ENCODE measurements around the gene MAPT.

Gene MAPT

GRCh38 chr17:45976391-45976754 is 82.0 kb downstream of the MAPT start:
- DNase-seq, result no peak

GRCh38 chr17:45976755-45977505 is 82.6 kb downstream of the MAPT start:
- DNase-seq, result no peak

- no peak for DNase-seq
Measured at GRCh38 chr17:45977506-45977824, 83.1 kb downstream of the MAPT start.

DNA sequence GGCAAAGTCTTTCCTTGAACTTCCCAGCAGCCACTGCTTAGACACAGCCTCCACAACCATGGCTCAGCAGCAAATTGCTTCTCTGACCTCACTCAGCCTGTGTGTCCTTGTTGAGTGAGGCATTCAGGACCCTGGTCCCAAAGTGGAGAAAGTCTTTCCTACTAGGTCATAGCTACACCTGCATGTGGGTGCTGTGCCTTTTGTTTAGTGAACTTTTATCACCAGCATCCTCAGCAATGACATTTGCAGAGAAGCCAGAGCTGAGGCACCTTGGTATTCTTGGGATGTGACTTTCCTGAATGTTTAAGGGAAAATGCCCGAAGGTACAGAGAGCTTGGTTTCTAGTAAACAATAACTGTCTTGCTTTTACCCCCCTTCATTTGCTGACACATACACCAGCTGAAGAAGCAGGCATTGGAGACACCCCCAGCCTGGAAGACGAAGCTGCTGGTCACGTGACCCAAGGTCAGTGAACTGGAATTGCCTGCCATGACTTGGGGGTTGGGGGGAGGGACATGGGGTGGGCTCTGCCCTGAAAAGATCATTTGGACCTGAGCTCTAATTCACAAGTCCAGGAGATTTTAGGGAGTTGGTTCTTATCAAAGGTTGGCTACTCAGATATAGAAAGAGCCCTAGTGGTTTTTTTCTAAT is 83.7 kb downstream of the MAPT start:
- DNase-seq, result no peak

GRCh38 chr17:45979137-45979536 is 84.8 kb downstream of the MAPT start:
- no peak for DNase-seq

- no peak for DNase-seq
Measured at GRCh38 chr17:45980855-45981254, 86.5 kb downstream of the MAPT start.

GRCh38 chr17:45981306-45981705 is 87.0 kb downstream of the MAPT start:
- DNase-seq, result no peak

DNA sequence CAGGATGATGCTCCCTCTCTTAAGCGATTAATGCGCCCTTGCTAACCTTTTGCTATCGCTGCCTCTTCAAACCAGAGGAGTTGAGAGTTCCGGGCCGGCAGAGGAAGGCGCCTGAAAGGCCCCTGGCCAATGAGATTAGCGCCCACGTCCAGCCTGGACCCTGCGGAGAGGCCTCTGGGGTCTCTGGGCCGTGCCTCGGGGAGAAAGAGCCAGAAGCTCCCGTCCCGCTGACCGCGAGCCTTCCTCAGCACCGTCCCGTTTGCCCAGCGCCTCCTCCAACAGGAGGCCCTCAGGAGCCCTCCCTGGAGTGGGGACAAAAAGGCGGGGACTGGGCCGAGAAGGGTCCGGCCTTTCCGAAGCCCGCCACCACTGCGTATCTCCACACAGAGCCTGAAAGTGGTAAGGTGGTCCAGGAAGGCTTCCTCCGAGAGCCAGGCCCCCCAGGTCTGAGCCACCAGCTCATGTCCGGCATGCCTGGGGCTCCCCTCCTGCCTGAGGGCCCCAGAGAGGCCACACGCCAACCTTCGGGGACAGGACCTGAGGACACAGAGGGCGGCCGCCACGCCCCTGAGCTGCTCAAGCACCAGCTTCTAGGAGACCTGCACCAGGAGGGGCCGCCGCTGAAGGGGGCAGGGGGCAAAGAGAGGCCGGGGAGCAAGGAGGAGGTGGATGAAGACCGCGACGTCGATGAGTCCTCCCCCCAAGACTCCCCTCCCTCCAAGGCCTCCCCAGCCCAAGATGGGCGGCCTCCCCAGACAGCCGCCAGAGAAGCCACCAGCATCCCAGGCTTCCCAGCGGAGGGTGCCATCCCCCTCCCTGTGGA is 88.6 kb downstream of the MAPT start:
- DNase-seq, result no peak

GRCh38 chr17:45983614-45984310 is 89.4 kb downstream of the MAPT start:
- no peak for DNase-seq

GRCh38 chr17:45984368-45984767 is 90.0 kb downstream of the MAPT start:
- DNase-seq, result no peak

DNA sequence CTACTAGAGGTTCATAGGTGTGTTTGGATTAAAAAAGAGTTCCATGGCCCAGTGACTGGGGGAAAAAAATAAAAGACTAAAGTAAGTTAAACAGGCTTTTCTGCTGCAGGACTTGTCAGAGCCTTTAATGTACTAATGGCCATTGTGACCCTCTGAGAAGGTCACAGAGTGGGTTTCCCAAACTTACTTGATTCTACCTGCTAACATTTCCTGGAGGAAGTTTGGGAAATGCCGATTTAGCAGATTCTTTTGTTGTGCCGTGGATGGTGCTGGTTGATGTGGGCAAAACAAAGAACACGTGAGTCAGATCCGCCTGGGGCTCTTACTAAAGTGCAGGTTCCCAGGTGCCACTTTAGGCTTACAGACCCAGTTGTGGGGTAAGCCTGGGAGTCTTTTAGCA is 91.1 kb downstream of the MAPT start:
- DNase-seq, result no peak

DNA sequence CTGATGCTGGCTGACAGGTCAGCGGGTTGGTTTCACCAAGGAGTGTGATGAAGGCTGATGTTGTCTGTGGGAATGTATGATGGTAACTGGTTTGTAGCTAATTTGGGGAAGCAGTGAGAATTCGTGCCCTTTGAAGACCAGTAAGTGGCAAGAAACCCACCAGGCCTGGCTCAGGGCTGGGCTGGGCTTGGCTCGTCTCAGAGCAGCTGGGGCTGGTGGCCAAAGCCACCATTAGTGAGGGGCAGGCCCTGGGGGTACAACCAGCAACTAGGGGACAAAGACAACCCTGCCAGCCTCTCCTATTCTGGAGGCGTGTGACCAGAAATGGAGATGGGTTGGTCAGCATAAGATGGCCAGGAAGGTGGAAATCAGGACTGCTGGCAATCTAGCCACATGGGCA is 91.7 kb downstream of the MAPT start:
- DNase-seq, result no peak

GRCh38 chr17:45987706-45988105 is 93.4 kb downstream of the MAPT start:
- DNase-seq, result no peak

- no peak for DNase-seq
Measured at GRCh38 chr17:45989759-45990158, 95.4 kb downstream of the MAPT start.

DNA sequence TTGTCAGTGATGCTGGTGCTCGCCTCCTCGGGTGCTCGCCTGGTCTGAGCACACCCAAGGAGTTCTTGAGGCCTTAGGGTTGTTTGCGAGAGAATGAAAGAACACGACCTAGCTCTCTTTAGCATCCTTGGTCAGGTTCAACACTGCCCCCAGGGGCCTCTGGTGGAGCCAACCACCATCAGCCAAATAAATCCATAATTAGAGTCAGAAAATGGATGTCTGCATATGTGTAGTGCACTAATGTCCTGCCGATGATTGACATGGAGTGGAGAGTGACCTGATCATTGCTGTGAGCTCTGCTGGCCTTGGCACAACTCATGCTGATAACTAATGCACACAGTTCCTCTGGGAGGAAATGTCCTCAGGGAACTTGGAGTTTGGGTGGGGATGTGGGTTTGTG is 96.5 kb downstream of the MAPT start:
- no peak for DNase-seq

DNA sequence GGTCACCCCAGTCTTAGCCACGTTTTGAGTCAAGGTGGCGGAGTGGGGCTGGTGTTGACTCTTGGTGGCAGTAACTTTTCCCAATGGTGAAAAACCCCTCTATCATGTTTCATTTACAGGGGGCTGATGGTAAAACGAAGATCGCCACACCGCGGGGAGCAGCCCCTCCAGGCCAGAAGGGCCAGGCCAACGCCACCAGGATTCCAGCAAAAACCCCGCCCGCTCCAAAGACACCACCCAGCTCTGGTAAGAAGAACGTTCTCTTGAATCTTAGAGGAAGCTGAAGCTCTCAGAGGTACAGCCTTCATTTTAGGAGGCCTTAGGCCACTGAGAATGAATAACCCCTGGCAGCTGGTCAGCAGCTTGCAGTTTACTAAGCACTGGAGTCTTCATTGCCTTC is 97.0 kb downstream of the MAPT start:
- DNase-seq, result no peak

DNA sequence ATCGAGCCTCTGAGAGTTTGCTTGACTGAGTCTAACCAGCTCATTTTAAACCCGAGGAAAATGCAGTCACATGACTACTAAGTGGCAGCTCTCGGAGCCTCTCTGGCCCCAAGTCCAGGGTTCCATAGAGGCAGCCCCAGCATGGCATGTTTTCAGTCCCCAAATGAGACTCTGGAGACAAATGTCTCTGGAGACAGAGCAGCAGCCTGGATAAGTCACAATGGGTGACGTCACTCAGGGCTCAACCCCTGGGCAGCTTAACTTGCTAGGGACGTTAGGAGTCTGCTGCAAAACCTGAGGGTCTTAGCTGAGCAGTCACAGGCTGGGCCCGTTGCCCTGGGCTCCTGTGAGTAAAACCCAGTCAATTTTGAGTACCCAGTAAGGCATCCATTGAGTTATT is 97.8 kb downstream of the MAPT start:
- DNase-seq, result no peak

DNA sequence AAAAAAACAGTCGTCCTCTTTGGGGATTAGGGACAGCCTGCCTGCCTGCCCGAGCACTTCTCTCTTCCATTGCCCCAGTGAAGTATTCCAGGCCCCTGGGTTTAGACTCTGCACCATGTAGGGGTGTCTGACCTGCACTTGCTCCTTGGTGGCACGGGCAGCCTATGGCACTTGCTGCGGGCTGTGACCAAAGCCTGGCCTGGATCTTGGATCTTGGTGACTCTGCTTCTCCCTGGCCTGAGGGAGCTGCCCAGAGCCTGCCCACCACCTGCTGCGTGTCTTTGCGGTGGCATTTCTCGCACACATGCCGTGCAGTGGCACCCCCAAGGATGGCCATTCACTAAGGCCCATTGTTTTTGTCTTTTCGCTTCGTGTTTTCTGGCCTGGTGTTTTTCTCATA is 98.5 kb downstream of the MAPT start:
- no peak for DNase-seq

DNA sequence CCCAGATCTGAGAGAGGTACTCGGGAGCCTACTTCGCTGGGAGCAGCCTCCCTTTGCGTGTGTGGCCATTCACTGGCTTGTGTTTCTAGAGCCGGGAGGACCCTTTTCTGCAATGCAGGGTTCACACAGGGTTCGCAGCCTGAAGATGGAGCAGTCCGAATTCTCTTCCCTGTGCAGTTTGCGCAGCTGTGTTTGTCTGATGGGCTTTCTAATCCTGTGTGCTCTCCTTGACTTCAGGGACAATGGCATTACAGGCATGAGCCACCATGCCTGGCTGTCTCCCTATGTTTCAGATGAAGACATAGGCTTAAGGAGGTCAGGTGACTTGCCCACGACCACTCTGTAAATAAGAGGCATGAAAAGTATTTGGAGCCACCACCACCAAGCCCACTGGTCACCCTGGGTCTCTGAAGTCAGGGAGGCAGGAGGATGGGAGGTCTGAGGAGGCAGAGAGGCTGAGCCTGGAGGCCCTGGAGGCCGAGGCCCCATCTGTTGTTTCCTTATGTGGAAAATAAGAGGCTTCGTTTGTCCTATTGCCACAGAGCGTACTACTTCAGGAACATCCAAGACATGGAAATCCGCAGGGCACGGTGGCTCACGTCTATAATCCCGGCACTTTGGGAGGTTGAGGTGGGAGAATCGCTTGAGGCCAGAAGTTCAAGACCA is 99.7 kb downstream of the MAPT start:
- DNase-seq, result no peak

DNA sequence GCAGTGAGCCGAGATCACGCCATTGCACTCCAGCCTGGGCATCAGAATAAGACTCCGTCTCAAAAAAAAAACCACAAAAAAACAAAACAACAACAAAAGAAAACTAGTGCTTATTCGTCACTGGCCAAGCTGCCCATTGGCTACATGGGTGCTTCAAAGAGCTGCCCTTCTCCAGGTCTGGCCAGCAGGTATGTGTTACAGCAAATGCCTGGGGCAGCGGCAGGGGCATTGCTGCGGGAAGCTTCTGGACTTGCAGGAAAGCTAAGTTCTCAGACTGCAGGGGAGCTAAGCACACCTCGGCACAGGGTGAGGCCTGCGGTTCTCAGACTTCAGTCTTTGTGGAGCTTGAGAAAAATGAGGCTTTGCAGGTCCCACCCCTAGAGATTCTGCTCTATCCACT is 100.6 kb downstream of the MAPT start:
- no peak for DNase-seq

DNA sequence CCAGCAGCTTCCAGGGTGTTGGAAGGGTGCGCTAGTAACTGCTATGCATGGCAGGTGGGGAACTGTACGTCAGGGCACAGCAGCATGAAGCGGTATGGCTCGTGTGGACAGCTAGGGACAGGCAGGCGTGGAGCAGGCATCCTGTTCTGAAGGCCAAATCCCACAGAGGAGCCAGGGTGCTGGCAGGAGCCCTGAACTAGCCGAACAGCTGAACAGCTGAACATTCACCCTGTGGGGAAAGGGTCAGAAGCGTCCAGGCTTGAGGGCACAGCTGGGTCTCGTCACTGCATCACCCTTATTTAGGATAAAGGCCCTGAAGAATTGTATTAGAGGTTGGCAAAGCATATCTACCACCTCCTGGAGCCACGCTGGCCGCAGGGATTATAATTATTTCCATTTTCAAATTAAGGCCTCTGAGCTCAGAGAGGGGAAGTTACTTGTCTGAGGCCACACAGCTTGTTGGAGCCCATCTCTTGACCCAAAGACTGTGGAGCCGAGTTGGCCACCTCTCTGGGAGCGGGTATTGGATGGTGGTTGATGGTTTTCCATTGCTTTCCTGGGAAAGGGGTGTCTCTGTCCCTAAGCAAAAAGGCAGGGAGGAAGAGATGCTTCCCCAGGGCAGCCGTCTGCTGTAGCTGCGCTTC is 101.4 kb downstream of the MAPT start:
- no peak for DNase-seq

DNA sequence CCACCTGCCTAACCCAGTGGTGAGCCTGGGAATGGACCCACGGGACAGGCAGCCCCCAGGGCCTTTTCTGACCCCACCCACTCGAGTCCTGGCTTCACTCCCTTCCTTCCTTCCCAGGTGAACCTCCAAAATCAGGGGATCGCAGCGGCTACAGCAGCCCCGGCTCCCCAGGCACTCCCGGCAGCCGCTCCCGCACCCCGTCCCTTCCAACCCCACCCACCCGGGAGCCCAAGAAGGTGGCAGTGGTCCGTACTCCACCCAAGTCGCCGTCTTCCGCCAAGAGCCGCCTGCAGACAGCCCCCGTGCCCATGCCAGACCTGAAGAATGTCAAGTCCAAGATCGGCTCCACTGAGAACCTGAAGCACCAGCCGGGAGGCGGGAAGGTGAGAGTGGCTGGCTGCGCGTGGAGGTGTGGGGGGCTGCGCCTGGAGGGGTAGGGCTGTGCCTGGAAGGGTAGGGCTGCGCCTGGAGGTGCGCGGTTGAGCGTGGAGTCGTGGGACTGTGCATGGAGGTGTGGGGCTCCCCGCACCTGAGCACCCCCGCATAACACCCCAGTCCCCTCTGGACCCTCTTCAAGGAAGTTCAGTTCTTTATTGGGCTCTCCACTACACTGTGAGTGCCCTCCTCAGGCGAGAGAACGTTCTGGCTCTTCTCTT is 102.1 kb downstream of the MAPT start:
- no peak for DNase-seq
